Trophoblast cell (in vitro differentiated cells and primary cell): ENCODE measurements around the gene TXNRD2.
A peak's percentile ranks its signal among the peaks of the same experiment; 100 is the strongest.

Experiments used
- DNase-seq, 2 donors: peaks; one replicate each; pipeline ENCODE4 v3.0.0-alpha.2; 2016
- H2AFZ ChIP-seq: 2 replicates; pipeline ENCODE4 v1.6.1; 2013; ENCODE audit warnings: low read length, moderate library complexity, mild to moderate bottlenecking; ENCODE audit not compliant: insufficient read depth, poor library complexity
- H2AK5ac ChIP-seq: 2 replicates; pipeline ENCODE4 v1.6.1; 2013; ENCODE audit warnings: mild to moderate bottlenecking, low read length
- H2BK120ac ChIP-seq: 2 replicates; pipeline ENCODE4 v1.6.1; 2013; ENCODE audit warnings: low read length, mild to moderate bottlenecking, moderate library complexity; ENCODE audit not compliant: insufficient read depth, poor library complexity
- H2BK12ac ChIP-seq: 2 replicates; pipeline ENCODE4 v1.6.1; 2013; ENCODE audit warnings: mild to moderate bottlenecking, low read length, moderate library complexity
- H2BK5ac ChIP-seq: 2 replicates; pipeline ENCODE4 v1.6.1; 2013; ENCODE audit warnings: low read length, low read depth, moderate library complexity, mild to moderate bottlenecking; ENCODE audit not compliant: poor library complexity
- H3K14ac ChIP-seq: 2 replicates; pipeline ENCODE4 v1.6.1; 2013; ENCODE audit warnings: mild to moderate bottlenecking, low read length
- H3K18ac ChIP-seq: 2 replicates; pipeline ENCODE4 v1.6.1; 2013; ENCODE audit warnings: mild to moderate bottlenecking, low read length
- H3K23ac ChIP-seq: 2 replicates; pipeline ENCODE4 v1.6.1; 2013; ENCODE audit warnings: low read length
- H3K27ac ChIP-seq: 2 replicates; pipeline ENCODE4 v1.5.1; 2013; ENCODE audit warnings: low read depth, mild to moderate bottlenecking, inconsistent platforms, low read length, moderate library complexity
- H3K27me3 ChIP-seq: 2 replicates; pipeline ENCODE4 v1.6.1; 2013; ENCODE audit warnings: inconsistent platforms, mild to moderate bottlenecking, low read length, moderate library complexity; ENCODE audit not compliant: insufficient read depth
- H3K36me3 ChIP-seq, 2 experiments: 1 replicate in 1 of 2; 2 replicates in 1 of 2; pipeline ENCODE4 v1.6.1; 2013; ENCODE audit warnings: low read length in 2 of 2, mild to moderate bottlenecking in 2 of 2, moderate library complexity in 1 of 2; ENCODE audit not compliant: insufficient read depth in 2 of 2, control insufficient read depth in 1 of 2
- H3K4ac ChIP-seq: 2 replicates; pipeline ENCODE4 v1.6.1; 2013; ENCODE audit warnings: low read depth, mild to moderate bottlenecking, low read length, moderate library complexity
- H3K4me1 ChIP-seq, 2 experiments: 1 replicate in 1 of 2; 2 replicates in 1 of 2; pipeline ENCODE4 v1.6.1; 2013; ENCODE audit warnings: low read length in 2 of 2, mild to moderate bottlenecking in 2 of 2, moderate library complexity in 1 of 2; ENCODE audit not compliant: insufficient read depth in 2 of 2, control insufficient read depth in 1 of 2
- H3K4me2 ChIP-seq: 2 replicates; pipeline ENCODE4 v1.6.1; 2013; ENCODE audit warnings: inconsistent platforms, mild to moderate bottlenecking, low read length, moderate library complexity
- H3K4me3 ChIP-seq: 2 replicates; pipeline ENCODE4 v1.5.1; 2013; ENCODE audit warnings: mild to moderate bottlenecking, low read depth, low read length, inconsistent platforms
- H3K79me1 ChIP-seq: one replicate; pipeline ENCODE4 v1.6.1; 2013; ENCODE audit warnings: low read length
- H3K79me2 ChIP-seq: 2 replicates; pipeline ENCODE4 v1.6.1; 2013; ENCODE audit warnings: low read length, mild to moderate bottlenecking; ENCODE audit not compliant: control insufficient read depth, insufficient read depth, poor library complexity
- H3K9ac ChIP-seq: 2 replicates; pipeline ENCODE4 v1.6.1; 2013; ENCODE audit warnings: mild to moderate bottlenecking, low read length
- H3K9me3 ChIP-seq: 2 replicates; pipeline ENCODE4 v1.6.1; 2013; ENCODE audit warnings: low read depth, mild to moderate bottlenecking, control low read depth, inconsistent platforms, low read length; ENCODE audit not compliant: insufficient read depth
- H4K12ac ChIP-seq: 2 replicates; pipeline ENCODE4 v1.6.1; 2013; ENCODE audit warnings: low read depth, mild to moderate bottlenecking, low read length, moderate library complexity
- H4K8ac ChIP-seq: 2 replicates; pipeline ENCODE4 v1.6.1; 2013; ENCODE audit warnings: low read depth, mild to moderate bottlenecking, low read length, moderate library complexity
- H4K91ac ChIP-seq: one replicate; pipeline ENCODE4 v1.6.1; 2013; ENCODE audit warnings: low read depth, mild to moderate bottlenecking, low read length, moderate library complexity
- WGBS: extraction: QIAGEN DNeasy Blood & Tissue Kit; methylation state at CpG from one replicate; pipeline ENCODE4 v1.1.7; 2013; ENCODE audit warnings: missing lambda C conversion rate; ENCODE audit not compliant: insufficient read length, insufficient coverage; ENCODE audit errors: extremely low coverage; 5-methylcytosine and 5-hydroxymethylcytosine counted together

The TXNRD2 gene

DNA sequence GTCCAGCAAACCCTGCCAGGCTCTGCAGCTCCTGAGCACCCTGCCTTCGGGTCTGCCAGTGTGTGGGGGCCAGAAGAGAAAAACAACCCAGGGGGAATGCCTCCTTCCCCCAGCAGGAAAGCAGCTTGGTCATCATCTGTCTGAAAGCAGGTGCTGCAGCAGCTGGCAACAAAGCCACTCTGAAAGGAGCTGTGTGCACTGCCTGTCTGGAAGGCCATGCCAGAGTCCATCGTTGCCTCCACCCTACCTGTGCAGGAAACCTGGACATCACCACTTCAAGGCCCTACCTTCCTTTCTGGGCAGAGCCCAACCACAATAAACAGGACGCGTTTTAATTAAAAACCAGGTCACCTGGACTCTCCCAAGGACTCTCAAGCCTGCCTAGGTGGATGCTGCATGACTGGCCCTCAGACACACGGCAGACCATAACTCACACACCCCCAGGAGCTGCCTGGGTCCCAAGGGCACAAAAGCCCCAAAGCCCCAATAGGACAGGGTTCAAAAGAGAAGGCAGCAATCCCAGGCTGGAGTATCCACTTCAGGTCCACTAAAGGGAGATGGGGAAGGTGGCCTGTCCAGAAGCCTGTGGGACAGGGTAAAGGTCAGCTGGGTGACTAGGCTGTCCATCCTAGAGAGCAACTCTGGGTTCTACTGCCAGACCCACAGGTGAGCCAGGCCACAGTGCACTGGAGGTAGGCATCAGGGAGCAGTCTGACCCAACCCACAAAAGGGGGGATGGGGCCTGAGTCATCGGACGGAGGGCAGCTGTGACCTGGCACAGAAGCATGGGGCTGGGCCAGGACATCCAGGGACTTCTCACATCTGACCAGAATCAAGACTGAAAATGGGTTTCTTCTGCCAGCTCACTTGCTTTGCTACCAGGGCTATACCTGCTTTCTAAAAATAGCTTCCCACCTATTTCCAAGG, 93.1 kb downstream of the TXNRD2 start:
- Histone ChIP-seq H3K23ac (no peak overlapping the region), H3K18ac (peak overlapping the region; percentile 73), H2BK120ac (peak overlapping the region; percentile 42), H3K9ac (no peak overlapping the region), H3K4me3 (no peak overlapping the region), H3K27ac (no peak overlapping the region), H3K4ac (peak overlapping the region; percentile 31), H3K4me2 (no peak overlapping the region), H3K36me3 (peaks cover 24 to 27% of the 10 kb centered on the region in 2 experiments), H3K9me3 (peaks cover 2% of the 10 kb centered on the region), H4K8ac (no peak overlapping the region), H3K79me1 (peaks cover 17% of the 10 kb centered on the region), H3K4me1 (peaks cover 35 to 41% of the 10 kb centered on the region in 2 experiments), H2AFZ (no peak overlapping the region), H2BK12ac (peak overlapping the region; percentile 25), H2BK5ac (no peak overlapping the region), H3K14ac (peak overlapping the region; percentile 46), H3K27me3 (no peaks in the 10 kb centered on the region), H4K91ac (peak overlapping the region; percentile 11), H4K12ac (no peak overlapping the region), H3K79me2 (peaks cover 19% of the 10 kb centered on the region), H2AK5ac (peak overlapping the region; percentile 75)
- no CpG with 5 or more reads among the region's 7 CpGs for WGBS
- peak; percentile 69 to 78 for DNase-seq

DNA sequence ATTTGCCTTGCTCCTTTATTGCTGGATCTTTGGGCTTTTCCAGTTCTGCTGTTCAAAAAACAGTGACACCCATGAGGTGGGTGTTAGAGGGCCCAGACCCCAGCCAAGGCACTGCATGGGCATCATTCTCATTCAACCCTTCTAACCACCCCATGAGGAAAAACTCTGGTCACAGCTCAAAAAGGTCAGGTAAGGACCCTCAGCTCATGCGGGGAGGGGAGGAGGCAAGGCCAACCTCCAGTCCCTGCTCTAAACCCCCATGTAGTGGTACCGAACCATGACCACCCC, 94.3 kb downstream of the TXNRD2 start:
- H3K18ac ChIP-seq, result no peak overlapping the region
- H2AK5ac ChIP-seq, result no peak overlapping the region
- H3K4me3 ChIP-seq, result no peak overlapping the region
- no CpG with 5 or more reads among the region's 2 CpGs for WGBS
- H3K79me1 ChIP-seq, result peaks cover 15% of the 10 kb centered on the region
- no peak overlapping the region for H3K4ac ChIP-seq
- no peak overlapping the region for H2BK120ac ChIP-seq
- no peak overlapping the region for H2AFZ ChIP-seq
- no peaks in the 10 kb centered on the region for H3K27me3 ChIP-seq
- H3K23ac ChIP-seq, result no peak overlapping the region
- no peak overlapping the region for H2BK5ac ChIP-seq
- DNase-seq, result no peak
- H3K14ac ChIP-seq, result no peak overlapping the region
- peaks cover 8% of the 10 kb centered on the region for H3K79me2 ChIP-seq
- H3K9ac ChIP-seq, result no peak overlapping the region
- H4K8ac ChIP-seq, result no peak overlapping the region
- H3K27ac ChIP-seq, result no peak overlapping the region
- no peak overlapping the region for H4K12ac ChIP-seq
- H3K4me1 ChIP-seq, result peaks cover 28 to 31% of the 10 kb centered on the region in 2 experiments
- H3K9me3 ChIP-seq, result peaks cover 2% of the 10 kb centered on the region
- no peak overlapping the region for H4K91ac ChIP-seq
- H3K4me2 ChIP-seq, result no peak overlapping the region
- peaks cover 19 to 20% of the 10 kb centered on the region in 2 experiments for H3K36me3 ChIP-seq
- H2BK12ac ChIP-seq, result no peak overlapping the region

- no CpG with 5 or more reads among the region's 9 CpGs for WGBS
- no peak overlapping the region for H3K14ac ChIP-seq
These were observed 94.8 kb downstream of the TXNRD2 start for GRCh38 chr22:19846620-19847344.

GRCh38 chr22:19845054-19845722, 96.4 kb downstream of the TXNRD2 start:
- Histone ChIP-seq H3K27me3 (no peaks in the 10 kb centered on the region), H4K12ac (no peak overlapping the region), H3K4ac (no peak overlapping the region), H3K4me1 (peaks cover 13 to 16% of the 10 kb centered on the region in 2 experiments), H3K4me2 (no peak overlapping the region), H3K9ac (no peak overlapping the region), H2AK5ac (no peak overlapping the region), H3K18ac (peak overlapping the region; percentile 26), H3K9me3 (peaks cover 2% of the 10 kb centered on the region), H4K91ac (no peak overlapping the region), H3K23ac (no peak overlapping the region), H3K79me1 (peaks cover 8% of the 10 kb centered on the region), H4K8ac (no peak overlapping the region), H2BK5ac (no peak overlapping the region), H2AFZ (no peak overlapping the region), H2BK120ac (no peak overlapping the region), H3K36me3 (peaks cover 0 to 4% of the 10 kb centered on the region in 2 experiments), H3K27ac (no peak overlapping the region), H3K79me2 (peaks cover 2% of the 10 kb centered on the region), H3K14ac (no peak overlapping the region), H3K4me3 (no peak overlapping the region), H2BK12ac (no peak overlapping the region)
- no CpG with 5 or more reads among the region's 8 CpGs for WGBS
- no peak for DNase-seq

More at GRCh38 chr22:19846620-19847344, 94.8 kb downstream of the TXNRD2 start:
- H4K91ac ChIP-seq, result no peak overlapping the region
- H2AK5ac ChIP-seq, result no peak overlapping the region
- no peak overlapping the region for H2BK120ac ChIP-seq
- H4K12ac ChIP-seq, result no peak overlapping the region
- H3K4me2 ChIP-seq, result no peak overlapping the region
- no peak overlapping the region for H2BK5ac ChIP-seq
- DNase-seq, result peak in 1 of 2 donors; percentile 25
- no peak overlapping the region for H3K4me3 ChIP-seq
- peaks cover 8% of the 10 kb centered on the region for H3K79me2 ChIP-seq
- H2AFZ ChIP-seq, result no peak overlapping the region
- H3K79me1 ChIP-seq, result peaks cover 15% of the 10 kb centered on the region
- no peak overlapping the region for H4K8ac ChIP-seq
- peaks cover 27 to 28% of the 10 kb centered on the region in 2 experiments for H3K4me1 ChIP-seq
- no peak overlapping the region for H3K27ac ChIP-seq
- no peaks in the 10 kb centered on the region for H3K27me3 ChIP-seq
- H3K4ac ChIP-seq, result no peak overlapping the region
- H3K9ac ChIP-seq, result no peak overlapping the region
- H3K9me3 ChIP-seq, result peaks cover 2% of the 10 kb centered on the region
- no peak overlapping the region for H3K18ac ChIP-seq
- no peak overlapping the region for H3K23ac ChIP-seq
- H2BK12ac ChIP-seq, result no peak overlapping the region
- peaks cover 14 to 15% of the 10 kb centered on the region in 2 experiments for H3K36me3 ChIP-seq
